Liver (tissue), 9 donors: Measurements from ENCODE around the gene WDR27. TPM values are rescaled to one million over a fixed set of nuclear protein-coding genes. Genes with fewer than 3 reads are reported as not detected.

Source experiments
- DNase-seq: peaks from one replicate; pipeline ENCODE4 v3.0.0-alpha.2; 2017; ENCODE audit warnings: low spot score
- H3K27ac ChIP-seq, 2 donors: one replicate each; pipeline ENCODE4 v1.7.0; 2013; ENCODE audit warnings: inconsistent platforms in 2 of 2, low read length in 2 of 2, control low read depth in 1 of 2, low read depth in 1 of 2, mild to moderate bottlenecking in 1 of 2
- H3K27me3 ChIP-seq, 4 donors: one replicate each; pipeline versions ENCODE4 v1.6.1 to v1.7.0; 2013; ENCODE audit warnings: low read length in 3 of 4, inconsistent platforms in 1 of 4, mild to moderate bottlenecking in 1 of 4, moderate library complexity in 1 of 4; ENCODE audit not compliant: control insufficient read depth in 4 of 4, insufficient read depth in 4 of 4
- H3K36me3 ChIP-seq, 4 donors: one replicate each; pipeline versions ENCODE4 v1.6.1 to v1.7.0; 2013; ENCODE audit warnings: low read length in 3 of 4, mild to moderate bottlenecking in 3 of 4, low read depth in 1 of 4, moderate library complexity in 1 of 4; ENCODE audit not compliant: control insufficient read depth in 4 of 4, insufficient read depth in 3 of 4
- H3K4me1 ChIP-seq, 4 donors: one replicate each; pipeline versions ENCODE4 v1.6.1 to v1.7.0; 2013; ENCODE audit warnings: low read length in 3 of 4, mild to moderate bottlenecking in 3 of 4, moderate library complexity in 1 of 4; ENCODE audit not compliant: control insufficient read depth in 4 of 4, insufficient read depth in 4 of 4
- H3K4me3 ChIP-seq, 3 donors: one replicate each; pipeline versions ENCODE4 v1.6.1 to v1.7.0; 2013; ENCODE audit warnings: low read length in 3 of 3, control low read depth in 1 of 3, low read depth in 1 of 3, mild to moderate bottlenecking in 1 of 3
- H3K9ac ChIP-seq, 2 donors: one replicate each; pipeline ENCODE4 v1.7.0; 2013; ENCODE audit warnings: low read length in 2 of 2, mild to moderate bottlenecking in 2 of 2, moderate library complexity in 2 of 2, control low read depth in 1 of 2, low read depth in 1 of 2
- H3K9me3 ChIP-seq, 4 donors: one replicate each; pipeline versions ENCODE4 v1.6.1 to v1.7.0; 2013; ENCODE audit warnings: low read length in 3 of 4; ENCODE audit not compliant: control insufficient read depth in 4 of 4
- ATF3 ChIP-seq: IDR thresholded peaks from 2 replicates; pipeline ENCODE4 v1.6.1; 2016; ENCODE audit warnings: antibody characterized with exemption
- CTCF ChIP-seq: fragments of 150-350 bp; IDR thresholded peaks from 2 replicates; pipeline ENCODE4 v1.5.1; 2017; ENCODE audit warnings: improper control_type of control experiment, low read depth, low read length; ENCODE audit not compliant: missing input control
- EGR1 ChIP-seq, 2 donors: IDR thresholded peaks; 2 replicates each; pipeline ENCODE4 v1.6.1; 2016 to 2018; ENCODE audit warnings: antibody characterized with exemption in 2 of 2, low read depth in 2 of 2
- FOXA1 ChIP-seq: IDR thresholded peaks from 2 replicates; pipeline ENCODE4 v1.6.1; 2016; ENCODE audit warnings: antibody characterized with exemption
- FOXA2 ChIP-seq: IDR thresholded peaks from 2 replicates; pipeline ENCODE4 v1.6.1; 2016; ENCODE audit warnings: antibody characterized with exemption
- GABPA ChIP-seq, 2 donors: IDR thresholded peaks in 1 of 2; conservative IDR thresholded peaks in 1 of 2; 2 replicates each; pipeline ENCODE4 v1.6.1; 2016; ENCODE audit warnings: antibody characterized with exemption in 2 of 2, mild to moderate bottlenecking in 1 of 2, moderate library complexity in 1 of 2
- HNF4A ChIP-seq, 2 donors: conservative IDR thresholded peaks; 2 replicates each; pipeline ENCODE4 v1.6.1; 2016; ENCODE audit warnings: antibody characterized with exemption in 2 of 2, mild to moderate bottlenecking in 2 of 2
- HNF4G ChIP-seq: IDR thresholded peaks from 2 replicates; pipeline ENCODE4 v1.6.1; 2016; ENCODE audit warnings: antibody characterized with exemption
- JUND ChIP-seq, 2 donors: IDR thresholded peaks; 2 replicates each; pipeline ENCODE4 v1.6.1; 2016; ENCODE audit warnings: antibody characterized with exemption in 2 of 2
- MAX ChIP-seq: IDR thresholded peaks from 2 replicates; pipeline ENCODE4 v1.6.1; 2016; ENCODE audit warnings: antibody characterized with exemption
- NR2F2 ChIP-seq: IDR thresholded peaks from 2 replicates; pipeline ENCODE4 v1.6.1; 2016; ENCODE audit warnings: antibody characterized with exemption
- RAD21 ChIP-seq, 2 donors: IDR thresholded peaks; 2 replicates each; pipeline ENCODE4 v1.6.1; 2016; ENCODE audit warnings: antibody characterized with exemption in 2 of 2, mild to moderate bottlenecking in 2 of 2
- REST ChIP-seq: IDR thresholded peaks from 2 replicates; pipeline ENCODE4 v1.6.1; 2016; ENCODE audit warnings: antibody characterized with exemption, mild to moderate bottlenecking
- RXRA ChIP-seq, 2 donors: IDR thresholded peaks; 2 replicates each; pipeline ENCODE4 v1.6.1; 2017 to 2018; ENCODE audit warnings: antibody characterized with exemption in 2 of 2, mild to moderate bottlenecking in 1 of 2
- SP1 ChIP-seq: IDR thresholded peaks from 2 replicates; pipeline ENCODE4 v1.6.1; 2018; ENCODE audit warnings: antibody characterized with exemption, mild to moderate bottlenecking
- TAF1 ChIP-seq: conservative IDR thresholded peaks from 2 replicates; pipeline ENCODE4 v1.6.1; 2016; ENCODE audit warnings: antibody characterized with exemption, mild to moderate bottlenecking
- YY1 ChIP-seq: IDR thresholded peaks from 2 replicates; pipeline ENCODE4 v1.6.1; 2016; ENCODE audit warnings: antibody characterized with exemption, mild to moderate bottlenecking
- ZBTB33 ChIP-seq: IDR thresholded peaks from 2 replicates; pipeline ENCODE4 v1.6.1; 2016; ENCODE audit warnings: antibody characterized with exemption
- WGBS: extraction: QIAGEN DNeasy Blood & Tissue Kit; methylation state at CpG from one replicate; pipeline ENCODE4 v1.1.7; 2013; 5-methylcytosine and 5-hydroxymethylcytosine counted together
- polyA plus RNA-seq, 2 donors: library from polyadenylated mRNA; stranded (reverse) in 1 of 2; unstranded in 1 of 2; fragments of 200-250 nt in 1 of 2; fragments of >200 nt in 1 of 2; fragmentation: Nextera tagmentation in 1 of 2; extraction: Ambion mirVana in 1 of 2; gene quantifications; one replicate each; pipeline versions ENCODE4 v1.2.1 to v1.2.3, GENCODE V29; 2013 to 2015
- total RNA-seq, 2 donors: library from RNA; depleted of rRNA; stranded (reverse); fragments of >200 nt; gene quantifications; one replicate each; pipeline ENCODE4 v1.2.3, GENCODE V29; 2014
- donor health status: healthy.
- donor health status: healthy.
- donor health status: healthy.
- donor health status: healthy.
- donor health status: healthy.

WDR27 gene
- total and polyA plus RNA-seq, 4 donors = 3.7 to 20.1 (median 7.7) TPM

- TF ChIP-seq ZBTB33 = no peak
- TF ChIP-seq SP1 = no peak
- no peak for TF ChIP-seq EGR1 (IDR thresholded peaks at IDR 0.05; ENCODE audit: low read depth in 2 of 2)
- no peak for TF ChIP-seq REST
- no peak for TF ChIP-seq TAF1
- no peak for TF ChIP-seq HNF4A (conservative IDR thresholded peaks at IDR 0.05)
- TF ChIP-seq FOXA2 = no peak
- no peak for TF ChIP-seq RAD21 (IDR thresholded peaks at IDR 0.05)
- TF ChIP-seq HNF4G = no peak
- TF ChIP-seq NR2F2 = no peak
- TF ChIP-seq YY1 = no peak
- no peak for TF ChIP-seq RXRA (IDR thresholded peaks at IDR 0.05)
- TF ChIP-seq GABPA (IDR thresholded peaks at IDR 0.05 in 1 of 2, conservative IDR thresholded peaks at IDR 0.05 in 1 of 2) = no peak
- no peak for TF ChIP-seq ATF3
- TF ChIP-seq MAX = no peak
- TF ChIP-seq FOXA1 = no peak
- no peak for TF ChIP-seq JUND (IDR thresholded peaks at IDR 0.05)
- TF ChIP-seq CTCF = no peak
- DNase-seq = no peak
- Histone ChIP-seq H3K4me1 (no peaks in the 10 kb centered on the region), H3K9me3 (no peaks in the 10 kb centered on the region), H3K36me3 (no peaks in the 10 kb centered on the region), H3K9ac (no peak overlapping the region), H3K27ac (no peak overlapping the region), H3K4me3 (no peak overlapping the region), H3K27me3 (no peaks in the 10 kb centered on the region)
- WGBS = 94% methylated on average over 7 of the region's 7 CpGs
Observed at GRCh38 chr6:169499848-169500247, 202.0 kb downstream of the WDR27 start.
